ENCODE measurements around the gene RUNX1.

- TF ChIP-seq POLR2A (IDR thresholded peaks at IDR 0.05) (no peak), CTCF (IDR thresholded peaks at IDR 0.05) (no peak)
These were observed 121.1 kb downstream of the RUNX1 start for GRCh38 chr21:34927992-34928391.
